ENCODE measurements around the gene ATP2C2. TPM values are rescaled to one million over a fixed set of nuclear protein-coding genes. Genes with fewer than 3 reads are reported as not detected.

Gene ATP2C2
- total and polyA plus RNA-seq, 11 donors, result 0.17 TPM; not detected in 10

GRCh38 chr16:84436196-84436595, 67.9 kb downstream of the ATP2C2 start:
- 80 to 91% (median 82%) methylated on average over 9 to 10 of the region's 10 CpGs for WGBS, 4 donors
- no peak for DNase-seq
- ATAC-seq, result no peak
- H3K27ac ChIP-seq, result no peak overlapping the region
- no peak overlapping the region for H3K4me3 ChIP-seq
- TF ChIP-seq CTCF (IDR thresholded peaks at IDR 0.05) (no peak), POLR2A (IDR thresholded peaks at IDR 0.05) (no peak)
- H3K27me3 ChIP-seq, result peaks cover 0 to 4% (median 0%) of the 10 kb centered on the region in 9 donors
- intact Hi-C loops (cut with DNase I), result no loop called here
- H3K9me3 ChIP-seq, result no peaks in the 10 kb centered on the region
- H3K4me1 ChIP-seq, result no peaks in the 10 kb centered on the region
- H3K36me3 ChIP-seq, result no peaks in the 10 kb centered on the region

GRCh38 chr16:84438971-84439696, 70.8 kb downstream of the ATP2C2 start:
- H3K27me3 ChIP-seq, result peaks cover 0 to 15% (median 0%) of the 10 kb centered on the region in 9 donors
- DNase-seq (no peak), ATAC-seq (no peak)
- peaks cover 0 to 4% (median 0%) of the 10 kb centered on the region in 12 donors for H3K4me1 ChIP-seq
- no peak overlapping the region for H3K4me3 ChIP-seq
- intact Hi-C loops (cut with DNase I), result no loop called here
- H3K36me3 ChIP-seq, result no peaks in the 10 kb centered on the region
- no peaks in the 10 kb centered on the region for H3K9me3 ChIP-seq
- 54 to 66% (median 56%) methylated on average over 15 of the region's 15 CpGs for WGBS, 4 donors
- no peak for TF ChIP-seq POLR2A (IDR thresholded peaks at IDR 0.05)
- TF ChIP-seq CTCF (IDR thresholded peaks at IDR 0.05), result no peak
- no peak overlapping the region for H3K27ac ChIP-seq

GRCh38 chr16:84442416-84443145, 74.2 kb downstream of the ATP2C2 start:
- ATAC-seq, result no peak
- DNase-seq, result no peak
- no peaks in the 10 kb centered on the region for H3K9me3 ChIP-seq
- 70 to 84% (median 78%) methylated on average over 18 to 19 of the region's 19 CpGs for WGBS, 4 donors
- TF ChIP-seq POLR2A (IDR thresholded peaks at IDR 0.05), result no peak
- TF ChIP-seq CTCF (IDR thresholded peaks at IDR 0.05), result no peak
- peaks cover 0 to 15% (median 0%) of the 10 kb centered on the region in 9 donors for H3K27me3 ChIP-seq
- peaks cover 0 to 4% (median 0%) of the 10 kb centered on the region in 12 donors for H3K4me1 ChIP-seq
- H3K36me3 ChIP-seq, result no peaks in the 10 kb centered on the region
- intact Hi-C loops (cut with DNase I), result no loop called here
- H3K4me3 ChIP-seq, result no peak overlapping the region
- H3K27ac ChIP-seq, result no peak overlapping the region

DNA sequence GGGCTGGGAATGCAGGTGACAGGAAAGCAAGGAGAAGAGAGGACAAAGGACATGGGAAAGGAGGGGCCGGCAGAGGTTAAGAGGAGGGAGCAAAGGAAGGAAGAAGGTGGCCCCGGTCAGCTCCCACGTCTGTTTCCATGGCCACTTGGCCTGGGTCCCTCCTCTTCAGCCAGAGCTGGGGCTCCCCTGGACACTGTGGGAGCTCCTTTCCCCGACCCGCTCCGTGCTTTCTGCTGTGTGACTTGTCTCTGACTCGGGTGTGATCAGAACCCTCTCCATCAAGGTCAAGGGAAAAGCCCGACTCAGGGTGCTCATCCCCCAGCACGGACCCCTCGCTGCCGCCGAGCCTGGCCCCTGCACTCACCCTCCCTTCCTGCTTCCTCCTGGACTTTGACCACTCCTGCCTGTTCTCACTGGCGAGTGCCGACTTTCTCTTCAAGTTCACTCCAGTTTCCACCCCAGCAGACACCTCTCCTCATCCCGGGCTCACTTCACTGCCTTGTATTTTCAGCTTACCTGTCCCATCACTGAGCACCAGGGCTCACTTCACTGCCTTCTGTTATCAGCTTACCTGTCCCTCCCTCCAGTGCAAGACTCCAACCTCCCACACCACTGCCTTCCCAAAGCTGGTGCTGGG, 74.9 kb downstream of the ATP2C2 start:
- Histone ChIP-seq H3K36me3 (no peaks in the 10 kb centered on the region), H3K27ac (no peak overlapping the region), H3K4me3 (no peak overlapping the region), H3K4me1 (peaks cover 0 to 4% (median 0%) of the 10 kb centered on the region in 12 donors), H3K9me3 (no peaks in the 10 kb centered on the region), H3K27me3 (peaks cover 0 to 15% (median 0%) of the 10 kb centered on the region in 9 donors)
- intact Hi-C loops (cut with DNase I), result no loop called here
- no peak for DNase-seq
- TF ChIP-seq CTCF (IDR thresholded peaks at IDR 0.05) (no peak), POLR2A (IDR thresholded peaks at IDR 0.05) (no peak)
- no peak for ATAC-seq
- WGBS, 4 donors, result 18 to 41% (median 35%) methylated on average over 13 to 15 of the region's 15 CpGs

Measured in heart left ventricle (tissue), 16 donors.